KG1 (cell line): ENCODE measurements around the gene MGA.

Source experiments
- DNase-seq: peaks from one replicate; lab custom pipeline; 2025; lab: John Stamatoyannopoulos, UW

Gene MGA

DNA sequence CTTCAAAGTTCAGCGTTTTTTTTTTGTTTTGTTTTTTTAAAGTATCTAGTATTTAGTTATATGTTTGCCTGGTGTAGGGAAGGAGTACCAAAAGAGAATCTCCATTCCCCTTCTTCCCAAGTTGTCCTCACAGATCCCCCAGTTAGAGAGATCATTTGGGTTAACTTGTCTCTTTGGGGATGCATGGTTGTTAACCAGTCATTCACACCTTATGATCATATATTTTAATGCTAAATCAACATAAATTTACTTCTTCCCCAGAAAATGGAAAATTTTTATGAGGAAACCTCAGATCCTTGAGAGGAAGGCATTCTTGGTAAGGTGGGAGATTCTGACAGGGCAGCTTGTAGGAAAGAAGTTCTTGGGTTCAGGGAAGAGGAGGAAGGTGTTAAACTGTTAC, 1.5 kb upstream of the MGA start:
- no peak for DNase-seq

- DNase-seq: no peak
Observed at GRCh38 chr15:41659190-41659589, 1.0 kb upstream of the MGA start.

DNA sequence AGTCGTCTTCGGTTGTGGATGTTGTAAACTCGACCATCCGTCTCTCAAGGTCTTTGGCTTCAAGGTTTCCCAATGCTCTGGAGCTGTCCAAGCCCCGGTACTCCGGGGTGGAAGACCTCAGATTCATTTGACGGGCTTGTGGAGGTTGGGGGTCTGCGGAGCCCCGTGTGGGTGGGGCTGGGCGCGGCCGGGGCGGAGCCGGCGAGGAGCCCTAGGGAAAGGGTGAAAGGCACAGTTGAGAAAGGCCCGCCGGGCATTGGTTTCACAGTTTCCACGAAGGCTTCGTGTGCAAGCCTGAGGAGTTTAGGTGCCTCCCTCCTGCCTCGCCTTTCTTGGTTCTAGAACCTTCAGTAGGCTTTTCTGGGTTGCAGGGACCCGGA, 360 bp upstream of the MGA start:
- no peak for DNase-seq

- DNase-seq: no peak
Observed at GRCh38 chr15:41661078-41661517, 893 bp downstream of the MGA start.

- DNase-seq: peak; percentile 28
Observed at GRCh38 chr15:41661518-41662225, 1.5 kb downstream of the MGA start.

GRCh38 chr15:41666353-41666920, 6.2 kb downstream of the MGA start:
- no peak for DNase-seq

GRCh38 chr15:41669701-41670100, 9.5 kb downstream of the MGA start:
- no peak for DNase-seq

GRCh38 chr15:41671656-41672648, 11.7 kb downstream of the MGA start:
- DNase-seq: no peak

DNA sequence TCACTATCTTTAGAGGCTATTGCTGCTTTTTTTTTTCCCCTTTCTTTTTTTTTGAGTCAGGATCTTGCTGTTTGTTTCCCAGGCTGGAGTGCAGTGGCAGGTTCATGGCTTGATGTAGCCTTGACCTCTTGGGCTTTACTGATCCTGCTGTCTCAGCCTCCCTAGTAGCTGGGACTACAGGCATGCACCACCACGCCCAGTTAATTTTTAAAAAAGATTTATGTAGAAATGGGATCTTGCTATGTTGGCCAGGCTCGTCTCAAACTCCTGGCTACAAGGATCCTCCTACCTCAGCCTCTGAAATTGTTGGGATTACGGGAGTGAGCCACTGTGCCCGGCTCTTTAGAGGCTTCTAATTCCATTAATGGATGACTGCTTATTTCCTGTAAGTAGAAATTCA, 15.1 kb downstream of the MGA start:
- DNase-seq: no peak

DNA sequence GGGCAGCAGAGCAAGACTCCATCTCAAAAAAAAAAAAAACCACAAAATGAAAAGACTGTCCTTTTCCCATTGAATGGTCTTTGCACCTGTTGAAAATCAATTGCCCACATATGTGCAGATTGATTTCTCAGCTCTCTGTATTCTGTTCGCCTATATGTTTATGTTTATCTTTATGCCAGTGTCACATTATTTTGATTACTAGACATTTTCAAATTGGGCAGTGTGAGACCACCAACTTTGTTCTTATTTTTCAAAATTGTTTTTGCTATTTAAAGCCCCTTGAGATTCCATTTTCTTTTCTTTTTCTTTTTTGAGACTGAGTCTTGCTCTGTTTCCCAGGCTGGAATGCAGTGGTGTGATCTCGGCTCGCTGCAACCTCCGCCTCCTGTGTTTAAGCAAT, 18.5 kb downstream of the MGA start:
- DNase-seq: no peak

GRCh38 chr15:41683955-41684354, 23.8 kb downstream of the MGA start:
- no peak for DNase-seq

DNA sequence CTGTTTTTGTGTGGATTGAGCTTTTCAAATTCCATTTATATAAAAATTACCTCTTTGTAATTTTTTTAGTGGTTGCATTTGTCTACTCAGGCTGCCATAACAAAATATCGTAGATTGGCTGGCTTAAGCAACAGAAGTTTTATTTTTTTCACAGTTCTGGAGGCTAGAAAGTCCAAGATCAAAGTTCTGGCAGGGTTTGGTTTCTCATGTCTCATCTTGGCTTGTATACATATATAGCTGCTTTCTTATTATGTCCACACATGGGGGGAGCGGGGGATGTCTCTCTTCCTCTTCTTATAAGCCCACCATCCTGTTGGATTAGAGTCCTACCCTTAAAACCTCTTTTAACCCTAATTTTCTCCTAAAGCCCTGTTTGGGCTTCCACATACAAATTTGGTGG, 28.5 kb downstream of the MGA start:
- DNase-seq: no peak

GRCh38 chr15:41689083-41689482, 28.9 kb downstream of the MGA start:
- DNase-seq: no peak

DNA sequence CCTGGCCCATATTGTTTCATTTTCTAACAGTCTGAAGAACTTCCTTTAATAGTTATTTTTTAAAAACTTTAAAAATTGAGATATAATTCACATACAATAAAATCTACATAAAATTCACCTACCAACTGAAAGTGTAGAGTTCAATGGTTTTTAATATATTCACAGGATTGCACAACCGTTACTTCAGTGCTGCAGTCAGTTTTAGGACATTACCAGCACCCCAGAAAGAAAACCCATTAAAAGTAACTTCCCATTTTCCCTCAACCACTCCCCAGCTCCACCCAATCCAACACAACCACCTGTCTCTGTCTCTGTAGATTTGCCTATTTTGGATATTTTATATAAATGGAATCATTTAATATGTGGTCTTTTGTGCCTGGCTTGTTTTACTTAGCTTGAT, 29.6 kb downstream of the MGA start:
- DNase-seq: no peak

- no peak for DNase-seq
Observed at GRCh38 chr15:41690636-41691035, 30.4 kb downstream of the MGA start.

- no peak for DNase-seq
Observed at GRCh38 chr15:41691471-41691870, 31.3 kb downstream of the MGA start.

DNA sequence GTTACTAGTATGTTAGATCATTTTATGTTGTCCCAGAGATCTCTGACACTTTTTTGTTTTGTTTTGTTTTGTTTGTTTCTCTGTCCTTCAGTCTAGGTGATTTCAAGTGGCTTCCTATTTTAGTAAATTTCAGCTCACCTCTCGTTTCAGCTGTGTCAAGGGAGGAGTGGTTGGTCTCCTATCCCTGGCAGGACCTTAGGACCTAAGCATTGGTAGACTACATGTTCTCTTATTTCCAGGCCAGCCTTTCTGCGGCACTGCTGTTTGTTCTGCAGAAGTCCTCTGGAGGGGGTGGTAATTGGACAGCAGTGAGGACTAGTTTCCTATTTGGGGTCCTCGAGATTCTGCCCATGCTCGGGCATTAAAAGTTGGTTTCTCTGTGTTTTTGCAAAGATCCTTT, 31.8 kb downstream of the MGA start:
- no peak for DNase-seq

- no peak for DNase-seq
Observed at GRCh38 chr15:41693757-41694156, 33.6 kb downstream of the MGA start.

DNA sequence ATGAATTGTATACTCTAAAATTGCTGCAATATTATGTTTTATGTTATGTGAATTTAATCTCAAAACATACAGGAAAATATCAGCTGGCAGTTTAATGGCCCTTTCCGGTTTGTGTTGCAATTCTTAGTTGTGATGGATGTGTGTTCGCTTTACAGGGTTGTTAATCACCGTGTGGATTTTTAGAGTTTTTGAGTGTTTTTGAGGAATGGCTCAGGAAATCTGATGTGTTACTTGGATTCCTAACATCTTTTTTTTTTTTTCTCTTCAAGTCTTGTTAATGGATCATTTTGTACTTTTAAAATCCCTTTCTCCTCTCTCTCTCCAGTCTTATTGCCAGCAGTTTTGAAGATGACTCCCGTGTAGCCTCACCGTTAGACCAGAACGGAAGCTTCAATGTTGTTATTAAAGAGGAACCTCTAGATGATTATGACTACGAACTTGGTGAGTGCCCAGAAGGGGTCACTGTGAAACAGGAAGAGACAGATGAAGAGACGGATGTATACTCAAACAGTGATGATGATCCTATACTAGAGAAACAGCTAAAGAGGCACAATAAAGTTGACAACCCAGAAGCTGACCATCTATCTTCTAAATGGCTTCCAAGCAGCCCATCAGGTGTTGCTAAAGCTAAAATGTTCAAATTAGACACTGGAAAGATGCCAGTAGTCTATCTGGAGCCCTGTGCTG, 35.7 kb downstream of the MGA start:
- DNase-seq: peak; percentile 62

- DNase-seq: no peak
Observed at GRCh38 chr15:41698779-41699178, 38.6 kb downstream of the MGA start.

DNA sequence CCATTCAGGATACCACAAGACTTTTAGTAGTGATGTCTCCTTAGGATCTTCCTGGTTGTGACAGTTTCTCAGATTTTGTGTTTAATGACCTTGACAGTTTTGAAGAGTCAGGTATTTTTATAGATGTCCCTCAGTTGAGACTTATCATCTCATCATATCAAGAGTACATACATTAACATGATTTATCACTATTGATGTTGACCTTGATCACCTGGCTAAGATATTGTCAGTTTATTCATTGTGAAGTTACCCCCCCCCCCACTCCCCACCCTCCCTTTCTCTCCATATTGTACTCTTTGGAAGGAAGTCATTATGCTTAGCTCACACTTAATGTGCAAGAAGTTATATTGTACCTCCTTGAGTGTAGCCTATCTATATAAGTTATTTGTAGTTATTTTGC, 42.9 kb downstream of the MGA start:
- no peak for DNase-seq

GRCh38 chr15:41713047-41713446, 52.8 kb downstream of the MGA start:
- DNase-seq: no peak
